CD14-positive monocyte (primary cell): ENCODE data around the gene NSD2. TPM values are rescaled to one million over a fixed set of nuclear protein-coding genes. Genes with fewer than 3 reads are reported as not detected.
A peak's percentile ranks its signal among the peaks of the same experiment; 100 is the strongest.

Experiments
- DNase-seq, 3 donors: peaks; one replicate each; pipeline ENCODE4 v3.0.0-alpha.2; 2011 to 2022
- H2AFZ ChIP-seq: 2 replicates; pipeline ENCODE4 v1.6.0; 2012; ENCODE audit warnings: mild to moderate bottlenecking, low read depth, low read length, inconsistent platforms; ENCODE audit not compliant: insufficient read depth, poor library complexity, severe bottlenecking
- H3K27ac ChIP-seq, 2 donors: 1 replicate in 1 of 2; 2 replicates in 1 of 2; pipeline ENCODE4 v1.5.1; 2012 to 2013; ENCODE audit warnings: low read length in 2 of 2, control low read depth in 1 of 2, inconsistent platforms in 1 of 2, low read depth in 1 of 2, mild to moderate bottlenecking in 1 of 2
- H3K27me3 ChIP-seq, 2 donors: one replicate each; pipeline versions ENCODE4 v1.6.0 to v1.6.1; 2011 to 2013; ENCODE audit warnings: low read length in 2 of 2; ENCODE audit not compliant: control insufficient read depth in 2 of 2, insufficient read depth in 2 of 2
- H3K36me3 ChIP-seq, 2 donors: replicated peaks in 1 of 2; 1 replicate in 1 of 2; 2 replicates in 1 of 2; pipeline versions ENCODE4 v1.5.1 to v1.6.1; 2012 to 2013; ENCODE audit warnings: low read length in 2 of 2, control low read depth in 1 of 2, inconsistent platforms in 1 of 2, mild to moderate bottlenecking in 1 of 2; ENCODE audit not compliant: insufficient read depth in 2 of 2, control insufficient read depth in 1 of 2
- H3K4me1 ChIP-seq, 2 donors: 1 replicate in 1 of 2; 2 replicates in 1 of 2; pipeline versions ENCODE4 v1.5.1 to v1.6.1; 2012 to 2013; ENCODE audit warnings: low read length in 2 of 2, control low read depth in 1 of 2, inconsistent platforms in 1 of 2, mild to moderate bottlenecking in 1 of 2, moderate library complexity in 1 of 2; ENCODE audit not compliant: insufficient read depth in 2 of 2, control insufficient read depth in 1 of 2
- H3K4me2 ChIP-seq: replicated peaks from 2 replicates; pipeline ENCODE3; 2012; ENCODE audit warnings: low read length, moderate library complexity, mild to moderate bottlenecking; ENCODE audit not compliant: poor library complexity, severe bottlenecking; ENCODE audit errors: extremely low read depth
- H3K4me3 ChIP-seq, 3 experiments: fragments of 200-600 bp in 1 of 3; sonication (generic) in 1 of 3; replicated peaks in 1 of 3; 1 replicate in 2 of 3; 2 replicates in 1 of 3; pipeline ENCODE4 v1.5.1; 2011 to 2013; ENCODE audit warnings: low read length in 3 of 3, mild to moderate bottlenecking in 3 of 3, control low read depth in 2 of 3, low read depth in 2 of 3, inconsistent platforms in 1 of 3, moderate library complexity in 1 of 3
- H3K79me2 ChIP-seq: 2 replicates; pipeline ENCODE4 v1.6.0; 2012; ENCODE audit warnings: mild to moderate bottlenecking, control low read depth, inconsistent platforms, low read length, moderate library complexity; ENCODE audit not compliant: insufficient read depth
- H3K9ac ChIP-seq: 2 replicates; pipeline ENCODE4 v1.6.0; 2017; ENCODE audit warnings: low read length, mild to moderate bottlenecking; ENCODE audit not compliant: insufficient read depth, poor library complexity, severe bottlenecking
- H3K9me3 ChIP-seq, 2 donors: replicated peaks in 1 of 2; 1 replicate in 1 of 2; 2 replicates in 1 of 2; pipeline versions ENCODE4 v1.5.1 to v1.6.1; 2012 to 2013; ENCODE audit warnings: low read length in 2 of 2, control low read depth in 1 of 2; ENCODE audit not compliant: control insufficient read depth in 1 of 2, insufficient read depth in 1 of 2
- H4K20me1 ChIP-seq: 2 replicates; pipeline ENCODE4 v1.6.0; 2012; ENCODE audit warnings: mild to moderate bottlenecking, low read length, control low read depth, moderate library complexity; ENCODE audit not compliant: insufficient read depth
- H3K27ac Mint-ChIP-seq, 7 donors: one replicate each; pipeline ENCODE4 v1.8.0; 2020; ENCODE audit warnings: mild to moderate bottlenecking in 7 of 7, mixed read lengths in 7 of 7, moderate library complexity in 6 of 7, inconsistent platforms in 2 of 7
- H3K27me3 Mint-ChIP-seq, 3 donors: one replicate each; pipeline ENCODE4 v1.8.0; 2021 to 2022; ENCODE audit warnings: low read depth in 3 of 3, mild to moderate bottlenecking in 3 of 3, mixed read lengths in 3 of 3, moderate library complexity in 3 of 3, inconsistent platforms in 1 of 3
- H3K36me3 Mint-ChIP-seq, 2 donors: one replicate each; pipeline ENCODE4 v1.8.0; 2020; ENCODE audit warnings: mixed read lengths in 2 of 2, inconsistent platforms in 1 of 2, mild to moderate bottlenecking in 1 of 2
- H3K4me1 Mint-ChIP-seq: one replicate; pipeline ENCODE4 v1.8.0; 2020; ENCODE audit warnings: mild to moderate bottlenecking, mixed read lengths
- H3K4me3 Mint-ChIP-seq, 2 donors: one replicate each; pipeline ENCODE4 v1.8.0; 2020; ENCODE audit warnings: mild to moderate bottlenecking in 2 of 2, mixed read lengths in 2 of 2, moderate library complexity in 1 of 2
- H3K9me3 Mint-ChIP-seq, 7 donors: one replicate each; pipeline ENCODE4 v1.8.0; 2020 to 2022; ENCODE audit warnings: mixed read lengths in 7 of 7, mild to moderate bottlenecking in 6 of 7, moderate library complexity in 6 of 7, inconsistent platforms in 2 of 7
- CTCF ChIP-seq: fragments of 200-600 bp; IDR thresholded peaks from one replicate; pipeline ENCODE4 v1.8.0; 2022; ENCODE audit warnings: antibody characterized with exemption, mild to moderate bottlenecking
- WGBS: methylation state at CpG from one replicate; pipeline ENCODE4 v1.1.5; 2013; ENCODE audit warnings: missing lambda C conversion rate; ENCODE audit not compliant: insufficient coverage; 5-methylcytosine and 5-hydroxymethylcytosine counted together
- intact Hi-C, 2 donors: fragments of 100-400 bp; cut with micrococcal nuclease; formaldehyde crosslinking; loops; one replicate each; pipeline versions ENCODE4 v1.15.0 to v1.15.1; 2023
- polyA plus RNA-seq, 3 donors: library from polyadenylated mRNA; depleted of rRNA in 1 of 3; unstranded in 2 of 3; stranded (reverse) in 1 of 3; fragments of 300-500 nt in 2 of 3; fragments of >200 nt in 1 of 3; fragmentation: Illumina TruSeq in 2 of 3; gene quantifications; 1 replicate in 2 of 3; 2 replicates in 1 of 3; pipeline ENCODE4 v1.2.3, GENCODE V29; 2012 to 2021

The NSD2 gene
- polyA plus RNA-seq, 3 donors: 1.9 to 8.7 (median 2.3) TPM

DNA sequence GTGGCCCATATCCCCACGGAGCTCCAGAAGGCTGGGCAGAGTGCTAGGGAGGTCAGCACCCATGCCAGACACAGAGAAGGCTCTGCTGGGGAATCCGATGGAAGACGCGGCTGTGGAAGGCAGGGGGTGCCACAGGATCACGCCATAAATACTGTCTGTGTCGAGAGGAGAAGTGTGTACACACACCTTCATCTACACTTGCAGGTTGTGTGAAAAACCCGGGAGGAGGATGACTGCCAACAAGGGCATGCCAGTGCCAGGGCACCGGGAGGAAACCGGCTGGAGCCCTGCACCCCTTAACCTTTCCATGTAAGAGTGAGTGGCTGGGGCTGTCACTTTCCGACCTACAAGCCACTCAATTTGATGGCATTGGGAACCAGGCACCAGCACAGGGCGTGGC, 46.4 kb upstream of the NSD2 start:
- H3K27ac Mint-ChIP-seq: peak overlapping the region in 1 of 7 donors; percentile 37

DNA sequence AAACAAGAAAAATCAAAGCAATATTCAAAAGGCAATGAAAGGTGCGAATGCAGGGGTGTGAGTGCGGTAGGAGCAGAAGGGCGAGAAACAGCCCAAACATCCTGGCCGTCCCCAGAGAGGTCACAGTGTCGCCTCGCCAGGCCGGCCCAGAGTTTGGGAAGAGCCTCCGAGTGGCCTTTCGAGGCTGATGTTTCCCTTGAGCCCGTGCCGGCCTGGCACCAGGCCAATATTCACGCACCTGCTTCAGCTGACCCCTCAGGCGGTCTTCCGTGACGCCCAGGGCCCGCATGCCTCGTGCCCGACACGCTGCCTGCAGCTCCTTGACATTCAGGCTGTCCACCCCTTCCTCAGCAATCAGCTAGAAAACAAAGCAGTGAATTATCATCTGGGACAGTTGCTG, 45.9 kb upstream of the NSD2 start:
- Histone ChIP-seq H3K27me3 (no peaks in the 10 kb centered on the region), H3K9me3 (no peaks in the 10 kb centered on the region), H3K79me2 (no peaks in the 10 kb centered on the region), H3K4me2 (no peak overlapping the region), H3K4me1 (no peaks in the 10 kb centered on the region), H2AFZ (no peak overlapping the region), H3K36me3 (peaks cover 49 to 76% of the 10 kb centered on the region in 2 donors), H3K9ac (no peak overlapping the region), H4K20me1 (no peaks in the 10 kb centered on the region), H3K27ac (no peak overlapping the region), H3K4me3 (no peak overlapping the region)
- TF ChIP-seq CTCF: no peak
- no peak overlapping the region for H3K4me3 Mint-ChIP-seq
- H3K27me3 Mint-ChIP-seq: no peaks in the 10 kb centered on the region
- no peaks in the 10 kb centered on the region for H3K4me1 Mint-ChIP-seq
- DNase-seq: no peak
- intact Hi-C loops: no loop called here
- peak overlapping the region in 2 of 7 donors; percentile 37 to 65 for H3K27ac Mint-ChIP-seq
- no peaks in the 10 kb centered on the region for H3K9me3 Mint-ChIP-seq
- H3K36me3 Mint-ChIP-seq: peaks cover 57 to 73% of the 10 kb centered on the region in 2 donors
- 96% methylated on average over 19 of the region's 19 CpGs for WGBS

More for the DNA sequence above, 46.4 kb upstream of the NSD2 start:
- Histone ChIP-seq H3K4me3 (no peak overlapping the region), H3K27me3 (no peaks in the 10 kb centered on the region), H3K27ac (no peak overlapping the region), H3K36me3 (peaks cover 55 to 76% of the 10 kb centered on the region in 2 donors), H3K9me3 (no peaks in the 10 kb centered on the region), H3K4me1 (no peaks in the 10 kb centered on the region), H3K79me2 (no peaks in the 10 kb centered on the region), H3K4me2 (no peak overlapping the region), H2AFZ (no peak overlapping the region), H3K9ac (no peak overlapping the region), H4K20me1 (no peaks in the 10 kb centered on the region)
- WGBS: 96% methylated on average over 7 of the region's 11 CpGs
- TF ChIP-seq CTCF: no peak
- Mint-ChIP-seq H3K27me3 (no peaks in the 10 kb centered on the region), H3K4me3 (no peak overlapping the region), H3K36me3 (peaks cover 58 to 74% of the 10 kb centered on the region in 2 donors), H3K4me1 (no peaks in the 10 kb centered on the region), H3K9me3 (no peaks in the 10 kb centered on the region)
- intact Hi-C loops: no loop called here
- no peak for DNase-seq
